Measurements from ENCODE around the gene BCAR1.

BCAR1 gene

DNA sequence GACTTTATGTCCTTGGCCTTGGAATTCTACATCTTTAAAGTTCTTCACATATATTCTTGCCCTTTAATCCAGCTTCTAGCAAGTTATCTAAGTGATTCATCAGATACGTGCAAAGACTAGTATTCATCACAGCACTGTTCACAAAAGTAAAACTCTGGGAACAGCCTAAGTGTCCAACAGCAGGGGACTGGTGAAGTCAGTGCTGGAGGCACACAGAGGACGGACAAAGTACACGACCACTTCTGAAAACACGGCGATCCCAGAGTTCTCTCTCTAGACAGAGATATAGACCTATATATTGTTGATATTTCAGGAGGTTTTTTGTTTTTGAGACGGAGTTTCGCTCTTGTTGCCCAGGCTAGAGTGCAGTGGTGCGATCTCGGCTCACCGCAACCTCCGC is 19.9 kb downstream of the BCAR1 start:
- no peaks in the 10 kb centered on the region for H3K36me3 ChIP-seq
- peaks cover 33% of the 10 kb centered on the region for H3K27me3 ChIP-seq
- no peaks in the 10 kb centered on the region for H3K9me3 ChIP-seq
- no peaks in the 10 kb centered on the region for H3K4me1 ChIP-seq (ENCODE audit: control insufficient read depth in 1 of 2, insufficient read depth in 1 of 2, low read depth in 1 of 2, low read length in 1 of 2)
- TF ChIP-seq, protein P1, sequence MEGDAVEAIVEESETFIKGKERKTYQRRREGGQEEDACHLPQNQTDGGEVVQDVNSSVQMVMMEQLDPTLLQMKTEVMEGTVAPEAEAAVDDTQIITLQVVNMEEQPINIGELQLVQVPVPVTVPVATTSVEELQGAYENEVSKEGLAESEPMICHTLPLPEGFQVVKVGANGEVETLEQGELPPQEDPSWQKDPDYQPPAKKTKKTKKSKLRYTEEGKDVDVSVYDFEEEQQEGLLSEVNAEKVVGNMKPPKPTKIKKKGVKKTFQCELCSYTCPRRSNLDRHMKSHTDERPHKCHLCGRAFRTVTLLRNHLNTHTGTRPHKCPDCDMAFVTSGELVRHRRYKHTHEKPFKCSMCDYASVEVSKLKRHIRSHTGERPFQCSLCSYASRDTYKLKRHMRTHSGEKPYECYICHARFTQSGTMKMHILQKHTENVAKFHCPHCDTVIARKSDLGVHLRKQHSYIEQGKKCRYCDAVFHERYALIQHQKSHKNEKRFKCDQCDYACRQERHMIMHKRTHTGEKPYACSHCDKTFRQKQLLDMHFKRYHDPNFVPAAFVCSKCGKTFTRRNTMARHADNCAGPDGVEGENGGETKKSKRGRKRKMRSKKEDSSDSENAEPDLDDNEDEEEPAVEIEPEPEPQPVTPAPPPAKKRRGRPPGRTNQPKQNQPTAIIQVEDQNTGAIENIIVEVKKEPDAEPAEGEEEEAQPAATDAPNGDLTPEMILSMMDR (IDR thresholded peaks at IDR 0.05), result no peak
- H3K27ac ChIP-seq, result no peak overlapping the region
- H3K4me3 ChIP-seq (ENCODE audit: low read depth in 1 of 2, low read length in 1 of 2), result no peak overlapping the region

DNA sequence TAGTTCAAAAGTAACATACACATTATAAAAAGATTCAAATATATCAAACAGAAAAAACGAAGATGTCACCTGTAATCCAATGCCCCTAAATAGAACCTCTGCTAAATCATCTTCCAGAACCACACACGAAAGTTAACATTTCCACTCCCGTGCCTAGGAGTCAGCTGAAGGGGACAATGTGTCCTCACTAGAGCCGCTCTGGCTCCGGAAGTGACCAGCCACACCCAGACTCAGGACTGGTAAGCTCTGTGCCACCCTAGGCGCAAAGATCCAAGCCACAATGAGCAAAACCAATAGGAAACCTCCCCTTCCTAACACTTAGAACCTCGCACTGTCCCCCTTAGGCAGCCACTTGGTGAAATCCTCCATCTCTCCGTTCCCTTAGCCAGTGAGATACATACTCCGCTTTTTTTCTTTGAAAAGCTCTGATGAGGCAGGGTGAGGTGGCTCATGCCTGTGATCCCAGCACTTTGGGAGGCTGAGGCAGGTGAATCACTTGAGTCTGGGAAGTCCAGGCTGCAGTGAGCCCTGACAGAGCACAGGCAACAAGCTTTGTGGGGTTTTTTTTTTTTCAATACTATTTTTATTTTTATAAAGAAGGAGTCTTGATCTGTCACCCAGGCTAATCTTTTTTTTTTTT is 20.8 kb downstream of the BCAR1 start:
- H3K4me1 ChIP-seq (ENCODE audit: control insufficient read depth in 1 of 2, insufficient read depth in 1 of 2, low read depth in 1 of 2, low read length in 1 of 2), result no peaks in the 10 kb centered on the region
- H3K36me3 ChIP-seq, result no peaks in the 10 kb centered on the region
- no peak overlapping the region for H3K4me3 ChIP-seq (ENCODE audit: low read depth in 1 of 2, low read length in 1 of 2)
- no peak overlapping the region for H3K27ac ChIP-seq
- peaks cover 42% of the 10 kb centered on the region for H3K27me3 ChIP-seq
- TF ChIP-seq, protein P1 (IDR thresholded peaks at IDR 0.05), result no peak
- H3K9me3 ChIP-seq, result no peaks in the 10 kb centered on the region

DNA sequence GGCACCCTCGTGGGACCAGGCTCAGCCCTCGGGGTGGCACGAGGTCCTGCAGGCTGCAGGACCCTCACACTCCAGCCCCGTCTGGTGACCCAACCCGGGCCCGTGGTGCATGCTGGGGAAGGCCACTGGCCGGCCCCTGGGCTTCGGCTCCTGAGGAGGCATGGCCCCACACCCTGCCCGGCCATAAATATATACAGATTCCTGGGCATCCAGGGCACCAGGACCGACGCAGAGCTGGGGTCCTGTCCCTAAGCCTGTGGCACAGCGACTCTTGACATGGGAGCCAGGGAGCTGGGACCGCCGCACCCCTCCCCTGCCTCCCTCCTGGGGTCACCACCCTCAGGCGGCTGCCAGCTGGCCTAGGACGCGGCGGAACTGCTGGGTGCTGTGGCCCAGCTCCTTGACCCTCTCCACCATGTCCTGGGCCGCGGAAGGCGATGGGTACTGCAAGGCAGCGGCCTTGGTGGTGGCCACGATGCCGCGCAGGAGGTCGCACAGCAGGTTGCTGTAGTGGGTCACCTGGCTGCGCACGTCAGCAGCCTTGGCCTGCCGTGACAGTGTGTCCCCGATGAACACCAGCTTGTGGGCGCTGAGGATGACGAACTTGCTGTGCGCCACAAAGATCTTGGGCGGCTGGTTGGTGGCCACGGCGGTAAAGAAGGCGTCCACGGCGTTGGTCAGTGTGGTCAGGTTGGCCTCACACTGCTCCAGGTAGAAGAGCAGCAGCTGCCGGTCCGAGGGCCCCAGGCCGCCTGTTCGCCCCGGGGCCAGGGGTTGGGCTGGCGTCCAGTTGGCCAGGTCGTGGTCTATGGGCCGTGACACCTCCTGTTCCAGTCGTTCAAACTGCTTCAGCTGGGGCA is 22.0 kb downstream of the BCAR1 start:
- Histone ChIP-seq H3K9me3 (no peaks in the 10 kb centered on the region), H3K4me3 (ENCODE audit: low read depth in 1 of 2, low read length in 1 of 2) (no peak overlapping the region), H3K36me3 (no peaks in the 10 kb centered on the region), H3K4me1 (ENCODE audit: control insufficient read depth in 1 of 2, insufficient read depth in 1 of 2, low read depth in 1 of 2, low read length in 1 of 2) (no peaks in the 10 kb centered on the region), H3K27ac (no peak overlapping the region), H3K27me3 (peaks cover 40% of the 10 kb centered on the region)
- TF ChIP-seq, protein P1 (IDR thresholded peaks at IDR 0.05), result no peak

DNA sequence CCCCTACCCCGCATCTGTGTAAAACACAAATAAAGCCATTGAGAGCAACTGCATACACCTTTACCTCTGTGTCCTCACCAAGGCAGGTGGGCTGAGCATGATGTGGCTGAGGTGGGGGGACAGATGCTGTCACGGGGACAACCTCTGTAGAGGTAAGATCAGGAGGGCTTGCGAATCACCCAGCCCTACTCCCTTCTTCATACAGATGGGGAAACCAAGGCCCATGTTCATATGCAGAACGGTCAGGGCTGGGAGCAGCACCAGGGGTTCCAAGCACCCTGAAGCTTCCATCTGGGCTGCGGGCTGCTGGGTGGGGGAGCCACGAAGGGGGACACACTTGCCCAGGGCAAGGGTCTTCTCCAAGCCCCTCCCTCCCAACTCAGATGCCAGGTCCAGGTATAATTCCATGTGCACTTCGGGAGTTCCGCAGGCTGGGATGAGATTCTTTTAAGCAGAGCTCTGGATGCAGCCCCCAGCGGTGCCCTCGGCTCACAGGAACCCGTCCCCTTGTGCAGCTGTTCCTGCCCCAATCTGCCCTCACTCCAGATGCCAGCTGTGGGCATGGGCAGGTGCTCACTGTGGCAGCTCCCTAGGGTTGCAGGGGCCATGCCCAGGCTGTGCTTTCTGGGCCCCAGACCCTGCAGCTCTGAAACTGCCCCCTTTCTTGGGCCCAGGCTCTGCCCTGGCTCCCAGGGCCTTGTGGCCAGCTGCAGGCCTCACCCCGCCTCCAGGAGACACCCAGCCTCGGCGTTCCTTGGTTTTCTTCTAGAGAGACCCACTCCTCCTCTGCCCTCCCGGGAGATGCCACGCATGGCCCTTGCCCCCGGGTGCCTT is 23.1 kb downstream of the BCAR1 start:
- peaks cover 33% of the 10 kb centered on the region for H3K27me3 ChIP-seq
- no peaks in the 10 kb centered on the region for H3K4me1 ChIP-seq (ENCODE audit: control insufficient read depth in 1 of 2, insufficient read depth in 1 of 2, low read depth in 1 of 2, low read length in 1 of 2)
- no peak overlapping the region for H3K27ac ChIP-seq
- no peaks in the 10 kb centered on the region for H3K36me3 ChIP-seq
- H3K9me3 ChIP-seq, result no peaks in the 10 kb centered on the region
- H3K4me3 ChIP-seq (ENCODE audit: low read depth in 1 of 2, low read length in 1 of 2), result no peak overlapping the region
- TF ChIP-seq, protein P1 (IDR thresholded peaks at IDR 0.05), result no peak

DNA sequence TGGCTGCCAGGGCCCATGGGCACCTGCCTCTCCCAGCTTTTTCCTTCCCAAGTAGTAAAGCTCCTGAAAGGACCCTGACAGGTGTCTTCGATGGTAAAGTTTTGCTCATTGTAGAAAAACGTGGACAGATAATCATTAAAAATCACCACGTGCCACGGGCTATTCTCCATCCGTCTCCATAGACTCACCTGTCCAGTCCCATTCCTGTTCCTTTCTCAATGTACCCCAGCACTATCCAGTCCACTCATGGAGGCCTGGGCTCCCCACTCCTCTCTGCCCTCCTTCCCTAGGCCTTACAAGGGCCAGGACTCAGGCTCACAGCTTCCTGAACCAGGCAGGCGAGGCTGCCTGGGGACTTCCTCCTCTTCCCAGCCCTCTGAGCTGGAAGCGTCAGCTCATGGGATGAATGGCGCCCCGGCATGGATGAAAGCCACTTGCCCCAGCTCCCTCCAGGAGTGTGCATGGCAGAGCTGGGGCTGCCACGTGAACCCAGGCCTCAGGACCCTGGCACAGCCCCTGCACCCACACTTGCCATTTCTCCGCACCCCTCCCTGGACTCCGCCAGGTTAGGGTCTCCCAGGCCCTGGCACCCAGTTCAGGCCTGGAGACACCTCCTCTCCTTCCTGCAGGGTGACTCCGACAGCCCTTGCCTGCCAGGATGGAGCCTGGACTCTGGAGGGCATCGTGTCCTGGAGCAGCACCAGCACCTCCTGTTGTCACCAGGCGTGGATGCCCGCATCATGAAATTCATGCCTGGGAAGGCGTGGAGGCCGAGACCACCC is 23.9 kb downstream of the BCAR1 start:
- Histone ChIP-seq H3K4me1 (ENCODE audit: control insufficient read depth in 1 of 2, insufficient read depth in 1 of 2, low read depth in 1 of 2, low read length in 1 of 2) (no peaks in the 10 kb centered on the region), H3K4me3 (ENCODE audit: low read depth in 1 of 2, low read length in 1 of 2) (no peak overlapping the region), H3K9me3 (no peaks in the 10 kb centered on the region), H3K27me3 (peaks cover 32% of the 10 kb centered on the region), H3K36me3 (no peaks in the 10 kb centered on the region), H3K27ac (no peak overlapping the region)
- TF ChIP-seq, protein P1 (IDR thresholded peaks at IDR 0.05), result no peak

Measured in neutrophil (primary cell).